HG03432 (cell line): ENCODE results near the gene IL1RAP.
"Not testable (repeated sequence)": the region's sequence is repeated elsewhere in the genome, so short reads cannot be mapped to it uniquely, and the experiment has no call there.

Experiments used
- ATAC-seq: cut with Tn5 transposase; IDR thresholded peaks from one replicate; pipeline ENCODE4 v1.9.1; 2021; ENCODE audit warnings: mild to moderate bottlenecking, moderate library complexity; ENCODE audit not compliant: unreplicated experiment

IL1RAP gene, protein sequence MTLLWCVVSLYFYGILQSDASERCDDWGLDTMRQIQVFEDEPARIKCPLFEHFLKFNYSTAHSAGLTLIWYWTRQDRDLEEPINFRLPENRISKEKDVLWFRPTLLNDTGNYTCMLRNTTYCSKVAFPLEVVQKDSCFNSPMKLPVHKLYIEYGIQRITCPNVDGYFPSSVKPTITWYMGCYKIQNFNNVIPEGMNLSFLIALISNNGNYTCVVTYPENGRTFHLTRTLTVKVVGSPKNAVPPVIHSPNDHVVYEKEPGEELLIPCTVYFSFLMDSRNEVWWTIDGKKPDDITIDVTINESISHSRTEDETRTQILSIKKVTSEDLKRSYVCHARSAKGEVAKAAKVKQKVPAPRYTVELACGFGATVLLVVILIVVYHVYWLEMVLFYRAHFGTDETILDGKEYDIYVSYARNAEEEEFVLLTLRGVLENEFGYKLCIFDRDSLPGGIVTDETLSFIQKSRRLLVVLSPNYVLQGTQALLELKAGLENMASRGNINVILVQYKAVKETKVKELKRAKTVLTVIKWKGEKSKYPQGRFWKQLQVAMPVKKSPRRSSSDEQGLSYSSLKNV

DNA sequence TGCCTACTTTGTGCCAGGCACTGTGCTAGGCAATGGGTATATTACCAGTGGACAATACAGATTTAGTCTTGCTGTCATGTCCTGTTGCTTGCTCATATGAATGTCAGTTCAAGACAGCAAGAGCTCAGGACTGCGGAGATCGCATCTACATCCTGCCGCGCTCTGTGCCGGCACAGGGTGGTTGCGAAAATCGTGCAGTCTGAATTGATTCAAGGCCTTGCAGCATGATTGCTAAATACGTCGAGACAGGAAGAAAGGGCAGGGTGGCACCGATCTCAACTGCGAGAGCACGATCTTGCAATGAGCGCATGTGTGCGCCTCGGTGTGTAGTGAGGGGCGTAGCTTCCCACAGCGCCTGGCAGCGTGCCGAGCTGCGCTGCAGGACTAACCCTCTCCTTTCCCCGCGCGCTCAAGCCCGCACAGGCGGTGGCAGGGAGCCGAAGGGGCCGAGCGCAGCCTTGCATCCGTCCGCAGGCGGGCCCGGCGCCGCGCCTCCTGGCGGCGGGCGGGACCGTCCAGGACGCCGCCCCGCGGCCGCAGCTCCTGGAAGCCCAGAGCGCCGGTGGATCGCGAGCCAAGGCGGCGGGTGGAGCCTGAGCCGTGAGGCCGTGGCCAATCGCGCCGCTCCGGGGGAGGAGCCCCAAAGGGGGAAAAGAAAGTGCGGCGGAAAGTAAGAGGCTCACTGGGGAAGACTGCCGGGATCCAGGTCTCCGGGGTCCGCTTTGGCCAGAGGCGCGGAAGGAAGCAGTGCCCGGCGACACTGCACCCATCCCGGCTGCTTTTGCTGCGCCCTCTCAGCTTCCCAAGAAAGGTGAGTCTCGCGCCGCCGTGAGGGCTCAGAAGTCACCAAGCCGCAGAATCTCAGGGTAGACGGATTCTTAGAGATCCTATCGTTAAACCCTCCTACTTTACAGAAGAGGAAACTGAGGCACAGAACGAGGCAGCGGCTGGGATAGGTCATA lies at the start of gene IL1RAP:
TSS of gene IL1RAP (plus strand) at position 677 of the 962 bp plus-strand sequence. CDS start 50,205 bp downstream, outside the sequence.
- ATAC-seq, result peak; percentile 99

DNA sequence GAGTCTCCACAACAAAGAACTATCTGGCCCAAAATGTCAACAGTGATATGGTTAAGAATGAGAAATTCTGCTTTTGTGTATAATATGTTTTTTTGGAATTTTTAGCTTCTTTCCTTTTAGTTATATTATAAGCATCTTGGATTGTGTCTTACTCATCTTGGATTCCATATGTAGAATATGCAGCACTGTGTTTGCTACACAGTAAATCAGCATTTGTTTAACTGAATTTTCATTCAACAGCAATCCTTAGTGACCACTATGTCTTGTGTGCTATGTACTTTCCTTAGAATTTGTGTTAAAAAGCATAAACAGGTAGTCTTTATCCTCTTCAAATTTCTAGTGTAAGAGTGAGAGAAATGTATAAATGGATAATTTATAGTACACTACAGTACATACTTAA lies 46.0 kb upstream of the IL1RAP start:
- ATAC-seq, result no peak

DNA sequence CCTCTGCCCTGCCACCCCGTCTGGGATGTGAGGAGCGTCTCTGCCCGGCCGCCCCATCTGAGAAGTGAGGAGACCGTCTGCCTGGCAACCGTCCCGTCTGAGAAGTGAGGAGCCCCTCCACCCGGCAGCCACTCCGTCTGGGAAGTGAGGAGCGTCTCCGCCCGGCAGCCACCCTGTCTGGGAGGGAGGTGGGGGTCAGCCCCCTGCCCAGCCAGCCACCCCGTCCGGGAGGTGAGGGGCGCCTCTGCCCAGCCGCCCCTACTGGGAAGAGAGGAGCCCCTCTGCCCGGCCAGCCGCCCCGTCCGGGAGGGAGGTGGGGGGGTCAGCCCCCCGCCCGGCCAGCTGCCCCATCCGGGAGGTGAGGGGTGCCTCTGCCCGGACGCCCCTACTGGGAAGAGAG lies 40.6 kb upstream of the IL1RAP start:
- ATAC-seq, result not testable (repeated sequence)

GRCh38 chr3:190481779-190482178 lies 32.1 kb upstream of the IL1RAP start:
- ATAC-seq, result no peak

DNA sequence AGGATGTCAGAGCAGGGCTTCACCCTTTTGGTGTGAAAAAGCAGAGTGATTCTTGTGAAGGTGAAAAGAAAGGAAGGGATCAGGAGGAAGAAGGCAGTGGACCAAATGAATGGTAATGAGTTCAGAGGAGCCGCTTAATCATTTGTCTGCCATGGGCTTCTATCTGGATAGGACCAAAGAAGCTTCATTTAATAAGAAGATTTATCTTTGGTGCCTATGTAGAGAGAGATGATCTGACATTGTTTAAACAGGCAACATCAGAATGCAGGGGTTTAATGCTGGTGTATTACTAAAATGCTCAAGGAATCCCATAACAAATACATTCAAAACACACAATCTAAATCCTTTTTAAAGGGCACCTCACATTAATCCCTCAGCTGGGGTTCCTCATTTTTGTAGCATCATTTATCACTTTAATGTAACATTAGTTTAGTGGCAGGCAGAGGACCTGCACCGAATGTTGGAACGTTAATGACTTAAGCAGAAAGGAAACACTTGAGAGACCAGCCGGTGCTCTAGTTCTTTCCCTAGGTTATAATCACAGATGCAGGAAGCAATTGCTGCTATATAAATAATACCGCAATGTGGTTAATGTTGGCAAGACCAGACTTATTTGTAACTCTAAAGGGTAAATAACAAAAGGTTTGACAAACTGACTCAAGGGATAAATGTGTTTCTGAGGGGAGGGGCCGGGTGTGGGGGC lies 27.9 kb upstream of the IL1RAP start:
- no peak for ATAC-seq

DNA sequence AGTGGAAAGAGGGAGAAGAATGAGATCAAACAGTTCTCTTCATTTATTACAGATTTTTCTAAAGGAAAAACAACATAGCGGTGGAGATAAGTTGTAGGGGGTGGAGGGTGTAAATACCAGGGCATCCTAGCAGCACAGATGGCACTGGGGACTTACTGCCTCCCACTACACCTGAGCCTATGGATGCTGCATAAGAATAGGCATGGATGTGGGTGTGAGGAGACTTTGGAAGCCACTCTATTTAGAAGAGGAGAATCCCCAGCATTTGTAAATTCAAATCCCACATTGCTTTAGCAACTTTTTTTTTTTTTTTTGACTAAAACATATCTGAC lies 27.4 kb upstream of the IL1RAP start:
- no peak for ATAC-seq

- no peak for ATAC-seq
Observed at GRCh38 chr3:190486908-190487607, 26.8 kb upstream of the IL1RAP start.

DNA sequence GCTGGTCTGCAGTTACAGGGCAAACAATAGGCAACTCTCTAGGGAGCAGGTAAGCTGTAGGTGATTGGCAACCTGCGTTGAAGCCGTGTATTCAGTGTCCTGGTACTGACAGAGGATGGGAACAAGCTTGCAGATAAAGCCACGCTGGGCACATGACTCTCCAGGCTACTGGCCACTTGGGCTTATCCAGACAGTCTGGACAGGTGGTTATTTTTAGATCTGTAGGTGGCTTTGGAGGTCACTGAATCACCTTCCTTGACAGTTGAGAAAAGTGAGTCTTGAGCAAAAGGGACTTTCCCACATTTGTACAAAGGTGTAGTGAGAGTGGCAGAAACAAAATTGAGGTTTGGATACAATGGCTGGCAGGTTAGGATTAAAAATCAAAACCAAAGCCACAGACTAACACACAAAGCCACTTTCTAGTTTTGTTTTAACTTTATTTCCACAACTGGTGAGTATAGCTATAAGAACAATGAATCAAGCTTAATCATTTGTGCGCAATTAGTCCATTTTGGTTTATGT lies 22.3 kb upstream of the IL1RAP start:
- no peak for ATAC-seq

DNA sequence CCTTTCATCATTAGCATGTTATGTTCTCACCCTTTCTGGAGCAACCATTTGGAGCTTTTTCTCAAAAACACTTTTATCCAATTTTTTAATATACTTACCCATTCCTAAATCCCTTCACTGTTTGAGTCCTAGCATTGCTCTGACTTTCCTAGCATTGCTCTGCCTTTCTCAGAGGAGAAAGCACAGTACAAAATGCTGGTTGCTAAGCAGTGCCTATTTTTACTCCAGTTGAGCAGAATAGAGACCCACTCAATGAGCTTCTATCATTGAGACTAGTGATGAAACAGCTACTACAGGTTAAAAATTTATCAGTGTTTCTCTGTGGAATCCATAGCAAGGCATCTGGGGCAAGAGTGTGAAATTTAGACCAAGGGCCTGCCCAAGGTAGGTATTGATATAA lies 21.8 kb upstream of the IL1RAP start:
- no peak for ATAC-seq

DNA sequence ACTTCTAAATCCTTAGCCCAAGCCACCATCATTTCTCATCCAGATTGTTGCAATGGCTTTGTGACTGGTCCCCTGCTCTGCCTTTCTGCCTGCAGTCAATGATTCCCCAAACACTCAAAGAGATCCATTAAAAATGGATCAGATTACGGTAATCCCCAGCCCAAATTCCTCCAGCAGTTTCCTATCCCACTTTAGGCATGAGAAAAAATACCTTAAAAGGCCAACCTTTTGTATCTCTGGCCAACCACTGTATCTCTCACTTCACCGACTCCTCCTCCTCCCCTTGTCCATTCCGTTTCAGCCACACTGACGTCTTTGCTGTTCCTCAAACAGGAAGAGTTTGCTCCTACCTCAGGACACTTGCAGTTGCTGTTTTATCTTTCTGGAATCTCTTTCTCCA lies 20.9 kb upstream of the IL1RAP start:
- ATAC-seq, result no peak

DNA sequence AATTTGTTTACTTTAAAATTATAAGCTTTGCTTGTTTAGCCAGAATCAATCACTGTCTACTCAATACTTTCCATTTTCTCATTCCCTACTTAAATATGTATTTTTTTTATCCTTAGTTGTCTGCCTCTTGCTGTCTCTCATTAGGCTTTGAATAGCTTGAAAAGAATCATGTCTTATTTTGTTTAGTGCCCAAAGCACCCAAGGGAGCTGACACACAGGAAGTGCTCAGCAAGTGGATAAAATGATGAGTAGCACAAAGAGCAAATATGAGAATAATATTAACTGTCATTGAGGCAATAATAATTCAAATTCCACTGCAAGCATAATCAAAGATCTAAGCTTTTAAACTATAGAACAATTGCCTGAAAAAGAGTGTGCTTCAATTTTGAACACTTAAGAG lies 19.0 kb upstream of the IL1RAP start:
- ATAC-seq, result no peak

DNA sequence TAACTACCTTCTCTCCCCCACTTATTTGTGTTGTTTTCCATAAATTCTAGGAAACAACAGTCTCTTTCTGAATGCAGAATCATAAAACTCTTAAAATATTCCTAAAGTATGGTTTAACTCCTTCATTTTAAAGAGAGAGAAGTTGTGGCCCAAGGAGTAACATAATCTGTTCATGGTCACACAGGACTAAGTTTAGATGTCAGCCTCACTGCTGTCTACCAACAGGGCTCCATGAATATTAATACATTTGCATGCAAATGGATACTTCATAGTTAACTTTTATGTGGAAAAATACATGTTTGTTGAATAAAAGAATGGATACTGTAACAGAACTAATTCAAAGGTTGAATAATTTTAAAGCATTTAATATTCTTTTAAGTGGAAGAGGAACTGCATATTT lies 18.5 kb upstream of the IL1RAP start:
- ATAC-seq, result no peak

DNA sequence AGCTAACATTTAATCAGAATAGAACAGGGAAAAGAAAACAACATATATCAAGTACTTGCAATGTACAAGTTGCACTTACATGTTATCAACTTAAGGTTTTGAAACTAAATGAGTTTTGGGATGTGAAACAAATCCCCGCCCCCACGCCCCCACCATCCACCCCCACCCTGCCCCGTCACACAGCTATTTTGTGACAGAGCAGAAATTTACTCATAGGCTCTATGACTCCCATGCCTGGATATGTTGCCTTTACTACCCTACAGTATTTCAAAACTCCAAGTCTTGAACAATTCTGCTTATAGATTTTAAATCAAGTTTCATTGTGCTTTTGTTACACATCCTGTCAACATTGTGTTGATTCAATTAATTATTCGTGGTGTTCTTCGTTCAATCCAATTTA lies 18.1 kb upstream of the IL1RAP start:
- no peak for ATAC-seq

GRCh38 chr3:190496859-190497258 lies 17.0 kb upstream of the IL1RAP start:
- ATAC-seq, result no peak

GRCh38 chr3:190497811-190498210 lies 16.1 kb upstream of the IL1RAP start:
- ATAC-seq, result no peak

DNA sequence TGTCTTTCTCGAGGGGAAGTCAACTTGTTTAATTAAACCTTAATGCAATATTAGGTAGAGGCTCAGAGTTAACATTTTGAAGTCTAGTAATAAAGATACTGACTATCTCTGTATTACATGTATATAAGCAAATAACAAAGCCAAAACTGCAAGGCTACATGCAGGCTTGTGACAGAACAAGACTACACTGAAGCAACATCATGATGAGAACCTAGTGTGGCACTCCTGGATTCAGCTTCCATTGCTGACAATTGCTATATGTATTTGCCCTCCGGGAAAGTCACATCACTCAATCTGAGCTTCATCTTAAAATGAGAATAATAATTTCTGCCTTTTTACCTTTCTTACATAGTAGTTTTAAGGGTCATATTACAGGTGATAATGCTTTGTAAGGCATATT lies 15.6 kb upstream of the IL1RAP start:
- ATAC-seq, result no peak

DNA sequence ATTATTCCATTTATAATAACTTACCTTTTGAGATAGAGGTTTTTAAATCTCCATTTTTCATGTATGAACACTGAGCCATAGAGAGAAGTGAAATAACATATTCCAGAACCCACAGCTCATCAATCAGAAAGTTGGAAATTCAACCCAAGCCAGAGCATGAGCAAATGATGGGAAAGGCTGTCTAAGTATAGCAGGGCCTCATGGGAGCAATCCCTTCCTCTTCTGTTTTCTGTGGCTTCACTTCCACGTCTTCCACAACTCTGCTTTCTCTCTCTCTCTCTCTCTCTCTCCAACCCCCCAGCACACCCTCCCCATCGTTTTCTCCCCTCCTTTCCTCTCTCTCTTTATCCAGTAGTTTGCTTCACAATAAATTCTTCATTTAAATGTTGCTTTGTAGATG lies 14.8 kb upstream of the IL1RAP start:
- ATAC-seq, result no peak

- ATAC-seq, result no peak
Observed at GRCh38 chr3:190502946-190503345, 10.9 kb upstream of the IL1RAP start.

DNA sequence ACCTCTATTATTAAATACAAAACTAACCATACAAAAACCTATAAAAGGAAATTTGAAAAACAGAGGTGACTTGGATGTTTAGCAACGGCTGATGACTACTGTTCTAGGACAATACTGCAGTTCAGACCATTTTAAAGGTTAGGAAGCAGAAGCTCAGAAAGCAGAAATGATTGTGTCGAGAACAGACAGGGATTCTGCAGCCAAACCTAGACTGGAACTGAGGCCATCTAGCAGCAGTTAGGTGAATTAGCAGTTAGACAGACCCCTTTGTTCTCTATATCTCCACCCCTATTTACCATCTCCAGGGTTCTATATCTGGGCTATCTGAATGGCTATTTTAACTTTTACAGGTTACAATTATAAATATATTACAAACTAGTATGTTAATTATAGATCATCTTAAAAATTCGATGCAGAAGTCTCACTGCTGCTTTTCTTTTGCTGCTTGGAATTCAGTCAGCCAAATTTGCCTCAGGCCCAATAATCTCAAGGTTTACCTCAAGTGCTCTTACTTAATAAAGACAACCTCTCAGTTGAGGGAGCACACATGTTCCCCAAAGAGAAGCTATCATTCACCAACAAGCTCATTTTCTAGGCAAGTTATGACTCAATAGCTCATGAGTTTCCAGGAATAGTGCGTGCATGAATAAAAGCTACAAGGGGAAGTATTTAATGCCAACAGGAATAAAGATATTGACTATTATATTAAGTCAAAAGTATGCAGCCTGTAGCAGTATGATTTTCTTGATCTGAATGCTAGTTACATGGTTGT lies 9.3 kb upstream of the IL1RAP start:
- no peak for ATAC-seq
